ENCODE measurements around the gene PKDCC. TPM values are rescaled to one million over a fixed set of nuclear protein-coding genes. Genes with fewer than 3 reads are reported as not detected.
A peak's percentile ranks its signal among the peaks of the same experiment; 100 is the strongest.

The PKDCC gene
- total and polyA plus RNA-seq, 2 of the 13 experiments (the other 11 are each of a cell fraction or from before 2014, with no cell fraction given): 52.6 to 58.8 TPM

GRCh38 chr2:42055573-42056514, 8.0 kb downstream of the PKDCC start (continued):
- TF ChIP-seq ZNF124 (CRISPR knock-in tag; IDR thresholded peaks at IDR 0.05) (no peak), ZNF431 (CRISPR knock-in tag; IDR thresholded peaks at IDR 0.05; ENCODE audit: borderline replicate concordance, low read depth) (no peak), RFX5 (IDR thresholded peaks at IDR 0.05; ENCODE audit: low read depth, low read length) (no peak), NCOA2 (CRISPR knock-in tag; IDR thresholded peaks at IDR 0.05) (peak; percentile 88), SP5 (CRISPR knock-in tag; IDR thresholded peaks at IDR 0.05; ENCODE audit: borderline replicate concordance, low read depth) (peak; percentile 97), SMAD9 (CRISPR knock-in tag; IDR thresholded peaks at IDR 0.05) (no peak), CEBPZ (IDR thresholded peaks at IDR 0.05; ENCODE audit: low read length) (no peak), DZIP1 (CRISPR knock-in tag; IDR thresholded peaks at IDR 0.05) (no peak), CHD4 (IDR thresholded peaks at IDR 0.05; ENCODE audit: borderline replicate concordance, low read length) (peak; percentile 99), ZNF761 (CRISPR knock-in tag; conservative IDR thresholded peaks at IDR 0.05) (peak; percentile 67; the same call in 1 of the 2 replicates), ARID5B (CRISPR knock-in tag; IDR thresholded peaks at IDR 0.05) (peak; percentile 97), U2AF1 (optimal IDR thresholded peaks at IDR 0.05; ENCODE audit: low read depth, low read length) (peak; percentile 86), ZNF567 (CRISPR knock-in tag; IDR thresholded peaks at IDR 0.05; ENCODE audit: borderline replicate concordance) (no peak; the same call in 1 of the 2 replicates), JUND (CRISPR knock-in tag; IDR thresholded peaks at IDR 0.05) (no peak), BORCS8-MEF2B (CRISPR knock-in tag; IDR thresholded peaks at IDR 0.05) (peak; percentile 35; the same call in 1 of the 2 replicates), ZSCAN22 (CRISPR knock-in tag; IDR thresholded peaks at IDR 0.05) (no peak)
- TF ChIP-seq, protein P1, sequence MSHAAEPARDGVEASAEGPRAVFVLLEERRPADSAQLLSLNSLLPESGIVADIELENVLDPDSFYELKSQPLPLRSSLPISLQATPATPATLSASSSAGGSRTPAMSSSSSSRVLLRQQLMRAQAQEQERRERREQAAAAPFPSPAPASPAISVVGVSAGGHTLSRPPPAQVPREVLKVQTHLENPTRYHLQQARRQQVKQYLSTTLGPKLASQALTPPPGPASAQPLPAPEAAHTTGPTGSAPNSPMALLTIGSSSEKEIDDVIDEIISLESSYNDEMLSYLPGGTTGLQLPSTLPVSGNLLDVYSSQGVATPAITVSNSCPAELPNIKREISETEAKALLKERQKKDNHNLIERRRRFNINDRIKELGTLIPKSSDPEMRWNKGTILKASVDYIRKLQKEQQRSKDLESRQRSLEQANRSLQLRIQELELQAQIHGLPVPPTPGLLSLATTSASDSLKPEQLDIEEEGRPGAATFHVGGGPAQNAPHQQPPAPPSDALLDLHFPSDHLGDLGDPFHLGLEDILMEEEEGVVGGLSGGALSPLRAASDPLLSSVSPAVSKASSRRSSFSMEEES (CRISPR knock-in tag; IDR thresholded peaks at IDR 0.05): no peak; the same call in 1 of the 2 replicates

All from HepG2 (cell line).